HG02642 (cell line): ENCODE data around the gene MSTO1.
"Not testable (repeated sequence)": the region's sequence is repeated elsewhere in the genome, so short reads cannot be mapped to it uniquely, and the experiment has no call there.

Experiments used
- ATAC-seq: cut with Tn5 transposase; IDR thresholded peaks from one replicate; pipeline ENCODE4 v1.9.1; 2021; ENCODE audit warnings: mild to moderate bottlenecking; ENCODE audit not compliant: unreplicated experiment, poor library complexity

Gene MSTO1

DNA sequence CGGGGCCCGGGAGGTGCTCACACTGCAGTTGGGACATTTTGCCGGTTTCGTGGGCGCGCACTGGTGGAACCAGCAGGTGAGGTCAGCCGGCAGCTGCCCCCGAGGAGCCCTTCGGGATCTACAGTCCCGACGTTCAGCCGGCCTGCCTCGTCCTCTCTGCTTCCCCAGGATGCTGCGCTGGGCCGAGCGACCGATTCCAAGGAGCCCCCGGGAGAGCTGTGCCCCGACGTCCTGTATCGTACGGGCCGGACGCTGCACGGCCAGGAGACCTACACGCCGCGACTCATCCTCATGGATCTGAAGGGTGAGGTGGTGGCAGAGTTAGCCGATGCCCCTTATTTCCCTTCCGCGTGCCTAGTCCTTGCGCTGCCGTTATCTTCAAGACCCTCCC is 234 bp downstream of the MSTO1 start:
- peak; percentile 29 for ATAC-seq

DNA sequence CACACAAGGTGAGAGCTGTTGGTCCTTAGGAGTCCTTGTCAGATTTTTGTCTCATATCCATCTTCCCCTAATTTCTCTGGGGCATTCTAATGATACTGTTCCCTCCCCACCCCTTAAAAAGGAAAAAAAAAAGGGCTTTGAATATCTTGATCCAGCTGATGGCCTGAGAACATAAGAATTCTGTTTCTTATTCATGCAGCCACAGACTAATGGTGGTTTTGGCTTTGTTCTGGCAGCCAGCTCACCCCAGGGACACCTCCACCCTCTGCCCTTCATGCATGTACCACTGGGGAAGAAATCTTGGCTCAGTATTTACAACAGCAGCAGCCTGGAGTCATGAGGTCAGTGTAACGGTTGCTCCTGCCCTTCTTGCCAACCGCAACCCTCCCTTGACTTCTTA is 3.2 kb downstream of the MSTO1 start:
- ATAC-seq, result not testable (repeated sequence)

DNA sequence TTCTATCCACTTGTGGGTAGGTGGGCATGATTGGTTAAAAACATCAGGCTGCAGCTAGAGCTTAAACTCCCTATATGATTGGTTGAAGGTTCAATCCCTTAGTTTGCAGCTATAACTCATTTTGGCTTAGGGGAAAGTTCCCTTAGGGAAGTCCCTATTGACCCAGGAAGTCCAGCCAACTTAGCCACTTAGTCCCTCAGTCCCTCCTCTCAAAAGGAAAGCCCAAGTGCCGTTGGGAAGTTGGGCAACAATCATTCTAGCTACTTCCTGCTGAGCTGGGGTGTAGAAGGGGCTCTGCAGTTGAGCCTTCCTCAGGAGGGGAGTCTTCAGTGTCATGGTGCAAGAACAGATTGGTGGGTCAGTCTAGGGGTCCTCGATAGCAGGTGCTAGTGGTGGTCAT is 12.2 kb downstream of the MSTO1 start:
- ATAC-seq, result no peak

DNA sequence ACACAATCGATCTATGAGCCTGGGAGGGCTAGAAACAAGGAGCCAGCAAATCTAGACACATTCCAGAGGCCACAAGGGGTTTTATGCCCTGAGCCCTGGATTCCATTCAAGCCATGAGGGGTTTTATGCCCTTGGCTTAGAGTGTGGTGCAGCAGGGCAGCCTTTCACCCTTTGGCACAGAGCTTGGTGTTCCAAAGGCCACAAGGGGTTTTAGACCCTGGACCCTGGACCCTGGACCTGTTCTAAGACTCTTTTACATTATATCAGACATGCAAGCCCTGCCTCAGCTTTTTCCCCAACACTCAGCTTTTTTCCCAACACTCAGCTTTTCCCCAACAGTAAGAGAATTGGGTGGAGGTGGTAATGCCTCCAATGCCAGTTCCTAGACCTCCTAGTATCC is 13.3 kb downstream of the MSTO1 start:
- no peak for ATAC-seq

GRCh38 chr1:155626428-155626827 is 16.4 kb downstream of the MSTO1 start:
- not testable (repeated sequence) for ATAC-seq

DNA sequence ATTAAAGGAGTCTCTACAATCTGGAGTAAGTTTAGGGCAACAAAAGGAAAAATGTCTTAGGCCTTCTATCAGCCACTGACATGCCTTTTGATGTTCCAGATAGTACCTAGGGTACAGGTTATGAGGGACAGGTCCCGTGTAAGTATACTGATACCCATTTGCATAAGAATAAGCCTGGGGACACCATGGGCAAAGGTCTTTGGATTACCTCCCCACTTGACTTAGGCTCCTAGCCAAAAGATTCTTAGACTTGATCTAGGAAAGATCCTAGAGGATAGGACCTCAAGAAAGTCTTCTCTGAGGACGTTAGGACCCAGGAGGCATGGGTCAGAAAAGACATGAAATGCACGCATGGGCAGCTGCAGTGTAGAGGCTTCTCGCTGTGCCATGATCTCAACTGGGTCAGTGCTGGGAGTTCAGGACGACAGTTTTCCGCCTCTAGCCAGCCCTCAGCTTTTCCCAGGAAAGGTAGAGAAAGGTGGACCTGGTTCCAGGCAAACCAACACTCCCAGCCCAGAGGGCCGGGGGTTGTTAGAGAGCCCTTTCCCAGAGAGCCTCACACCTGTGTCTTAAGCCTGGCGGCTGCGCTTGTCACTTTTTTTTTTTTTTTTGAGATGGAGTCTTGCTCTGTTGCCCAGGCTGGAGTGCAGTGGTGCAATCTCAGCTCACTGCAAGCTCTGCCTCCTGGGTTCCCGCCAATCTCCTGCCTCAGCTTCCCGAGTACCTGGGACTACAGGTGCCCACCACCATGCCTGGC is 26.6 kb downstream of the MSTO1 start:
- no peak for ATAC-seq

GRCh38 chr1:155640367-155640766 is 30.3 kb downstream of the MSTO1 start:
- no peak for ATAC-seq

- not testable (repeated sequence) for ATAC-seq
These were observed 32.7 kb downstream of the MSTO1 start for GRCh38 chr1:155642559-155643180.

GRCh38 chr1:155643230-155643629 is 33.2 kb downstream of the MSTO1 start:
- no peak for ATAC-seq

DNA sequence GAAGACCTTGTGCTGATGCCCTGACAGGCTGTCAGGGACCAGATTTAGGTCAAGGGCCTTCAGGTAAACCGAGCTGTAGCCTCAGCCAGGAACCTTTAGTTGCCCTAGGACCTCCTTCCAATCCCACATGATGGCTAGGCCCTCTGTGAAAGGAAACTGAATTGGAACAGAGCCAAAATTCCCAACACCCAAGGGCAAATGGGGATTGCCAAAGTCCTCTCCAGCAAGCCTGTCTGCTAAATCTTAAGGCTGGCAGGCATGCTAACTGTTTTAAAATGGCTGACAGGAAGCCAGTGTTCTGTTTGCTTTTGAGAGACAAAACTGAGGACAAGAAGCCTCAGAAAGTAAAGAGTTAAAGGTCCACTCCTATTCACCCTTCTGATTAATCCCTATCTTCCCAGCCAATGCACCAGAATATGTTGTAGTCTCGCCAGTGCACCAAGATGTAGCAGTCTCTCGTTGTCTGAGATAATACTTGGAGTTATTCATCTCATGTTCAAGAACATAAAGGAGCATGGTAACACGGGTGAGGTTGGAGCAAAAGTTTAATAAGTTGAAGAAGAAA is 35.1 kb downstream of the MSTO1 start:
- no peak for ATAC-seq

GRCh38 chr1:155645648-155646047 is 35.6 kb downstream of the MSTO1 start:
- no peak for ATAC-seq

DNA sequence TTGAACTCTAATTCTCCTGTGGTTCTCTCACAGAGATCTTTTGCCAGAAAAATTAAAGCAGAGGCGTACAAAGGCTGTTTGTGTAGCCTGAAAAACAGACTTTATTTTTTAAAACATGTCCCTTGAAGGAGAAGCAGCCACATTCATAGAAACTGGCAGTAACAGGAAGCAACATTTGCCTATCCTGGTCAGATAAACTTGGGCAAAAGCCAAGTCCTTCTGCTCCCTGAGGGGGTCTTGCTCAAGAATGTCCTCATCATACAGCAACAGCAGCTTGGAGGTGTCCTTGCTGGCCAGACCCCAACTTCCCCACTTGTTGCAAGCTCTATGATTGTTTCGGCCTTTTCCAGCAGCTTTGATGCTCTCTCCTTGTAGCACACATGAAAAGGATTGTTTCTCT is 36.3 kb downstream of the MSTO1 start:
- no peak for ATAC-seq

- no peak for ATAC-seq
These were observed 38.5 kb downstream of the MSTO1 start for GRCh38 chr1:155648207-155649147.

GRCh38 chr1:155649676-155650075 is 39.7 kb downstream of the MSTO1 start:
- no peak for ATAC-seq

DNA sequence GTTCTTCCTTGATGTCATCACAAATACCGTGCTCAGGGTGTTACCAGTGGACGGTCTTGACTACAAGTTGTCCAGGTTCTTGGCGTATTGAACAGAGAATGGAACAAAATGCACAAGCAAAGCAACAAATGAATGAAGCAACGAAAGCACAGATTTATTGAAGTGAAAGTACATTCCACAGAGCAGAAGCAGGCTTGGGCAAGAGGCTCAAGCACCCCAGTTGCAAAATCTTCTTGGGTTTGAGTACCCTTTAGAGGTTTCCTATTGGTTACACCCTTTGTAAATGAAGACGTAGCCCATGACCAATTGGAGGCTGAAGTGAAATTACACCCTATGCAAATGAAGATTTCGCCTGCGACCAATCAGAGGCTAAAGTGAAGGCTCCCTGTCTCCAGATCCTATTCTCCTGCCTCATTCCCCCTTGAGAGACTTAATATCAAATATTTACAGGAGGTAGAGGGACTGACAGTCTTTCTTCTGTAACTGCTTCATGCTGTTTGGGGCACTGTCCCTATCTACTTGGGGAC is 40.3 kb downstream of the MSTO1 start:
- no peak for ATAC-seq

DNA sequence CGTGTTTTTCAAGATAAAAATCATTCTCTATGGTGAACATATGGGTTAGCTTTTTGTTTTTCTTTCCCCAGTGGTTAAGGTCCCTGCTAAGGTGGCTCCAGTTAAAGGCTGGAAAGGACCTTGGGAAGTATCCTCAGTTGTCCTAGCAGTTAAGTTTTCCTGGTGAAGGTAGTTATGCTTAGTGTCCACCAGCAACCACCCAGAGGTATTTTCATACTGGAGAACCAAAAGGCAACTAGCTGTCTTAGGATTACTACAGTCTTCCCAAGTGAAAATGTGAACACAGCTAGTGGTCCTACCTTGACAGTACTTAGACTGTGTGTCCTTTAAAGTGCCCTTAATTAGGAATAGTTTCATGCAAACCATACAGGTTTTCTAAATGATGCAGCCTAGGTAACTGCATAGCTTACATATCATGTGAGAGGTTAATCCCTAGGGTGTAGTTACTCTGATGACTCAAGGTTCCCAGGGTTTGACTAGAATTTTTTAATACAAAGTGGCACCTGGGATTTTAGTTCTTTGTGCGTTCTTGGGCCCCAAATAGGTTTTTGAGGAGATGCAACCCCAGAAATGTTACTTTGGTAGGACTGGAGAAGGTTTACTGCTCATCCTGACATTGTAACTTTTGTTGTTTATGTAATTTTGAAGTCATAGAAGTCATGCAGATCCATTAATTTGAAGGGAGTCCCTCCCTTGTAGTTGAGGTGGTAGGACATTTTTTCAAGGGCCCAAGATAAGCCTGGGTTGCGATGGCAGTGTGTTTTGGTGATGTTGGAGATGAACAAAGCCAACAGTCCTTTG is 42.0 kb downstream of the MSTO1 start:
- no peak for ATAC-seq

GRCh38 chr1:155652951-155653350 is 42.9 kb downstream of the MSTO1 start:
- no peak for ATAC-seq

GRCh38 chr1:155657463-155657862 is 47.4 kb downstream of the MSTO1 start:
- no peak for ATAC-seq

DNA sequence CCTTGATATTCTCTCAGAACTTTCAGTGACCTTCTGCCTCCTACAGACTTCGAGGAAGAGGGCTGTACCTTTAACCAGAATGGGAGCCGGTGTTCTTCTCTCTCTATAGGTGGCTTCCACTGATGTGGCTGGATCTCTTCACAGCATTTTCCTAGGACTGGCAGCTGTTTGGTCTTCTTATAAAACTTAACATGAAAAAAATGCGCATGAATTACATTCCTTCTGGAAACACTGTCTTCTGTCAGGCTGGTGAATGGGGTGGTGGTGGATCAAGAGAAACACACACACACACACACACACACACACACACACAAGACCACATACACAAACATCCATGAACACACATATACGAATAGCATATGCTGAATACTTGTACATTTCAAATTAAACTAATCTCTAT is 51.2 kb downstream of the MSTO1 start:
- ATAC-seq, result not testable (repeated sequence)
